GM12878 (cell line): ENCODE measurements around the gene NUAK2. TPM values are rescaled to one million over a fixed set of nuclear protein-coding genes. Genes with fewer than 3 reads are reported as not detected.

Source experiments
- ATAC-seq: fragments of 200-7000 bp; cut with Tn5 transposase; 3 replicates; pipeline ENCODE4 v1.9.1; 2020; ENCODE audit warnings: mild to moderate bottlenecking, moderate library complexity
- BruUV-seq: library from RNA; stranded (reverse); fragments of 400-500 nt; replicated peaks from 2 replicates; lab custom pipeline; 2021; lab: Mats Ljungman, UMichigan
- CTCF ChIA-PET: fragments of 300-600 bp; sonication (Branson Sonifier 250); formaldehyde crosslinking; extraction: SDS; loops from one replicate; lab custom pipeline; 2021; ENCODE audit warnings: inconsistent platforms; lab: Yijun Ruan, JAX
- POLR2A ChIA-PET: fragments of 350-600 bp; formaldehyde crosslinking; extraction: SDS; loops from one replicate; lab custom pipeline; 2021; ENCODE audit warnings: inconsistent platforms; lab: Charles Lee
- RAD21 ChIA-PET: fragments of 300-600 bp; sonication (Branson Sonifier 250); formaldehyde crosslinking; loops from one replicate; lab custom pipeline; 2023; ENCODE audit warnings: antibody characterized with exemption; ENCODE audit not compliant: unreplicated experiment; lab: Charles Lee
- SMC1A ChIA-PET: fragments of 300-600 bp; sonication (Branson Sonifier 250); formaldehyde crosslinking; loops from one replicate; lab custom pipeline; 2023; ENCODE audit not compliant: unreplicated experiment, uncharacterized antibody; lab: Charles Lee
- DNase-seq: peaks from one replicate; pipeline ENCODE4 v3.0.0-alpha.2; 2011; ENCODE audit warnings: low read depth, low spot score
- FAIRE-seq: peaks from 3 replicates; lab custom pipeline; 2011; peaks lifted over from hg19 to GRCh38; lab: Jason Lieb, UNC
- H2AFZ ChIP-seq: 2 replicates; pipeline ENCODE4 v1.6.0; 2011; ENCODE audit warnings: low read depth, low read length, control low read depth; ENCODE audit not compliant: control insufficient read depth
- H3K27ac ChIP-seq: 2 replicates; pipeline ENCODE4 v1.5.1; 2011; ENCODE audit warnings: control low read depth; ENCODE audit not compliant: control insufficient read depth, insufficient read depth
- H3K27me3 ChIP-seq, 2 experiments: replicated peaks in 1 of 2; 2 replicates each; pipeline versions ENCODE4 v1.6.0 to v1.6.1; 2011; ENCODE audit warnings: low read length in 1 of 2; ENCODE audit not compliant: control insufficient read depth in 2 of 2, insufficient read depth in 2 of 2
- H3K36me3 ChIP-seq, 2 experiments: 2 replicates each; pipeline ENCODE4 v1.5.1; 2011; ENCODE audit warnings: low read length in 1 of 2; ENCODE audit not compliant: control insufficient read depth in 2 of 2, insufficient read depth in 2 of 2
- H3K4me1 ChIP-seq: 2 replicates; pipeline ENCODE4 v1.6.1; 2011; ENCODE audit warnings: mild to moderate bottlenecking, low read length, moderate library complexity, mixed read lengths; ENCODE audit not compliant: control insufficient read depth, insufficient read depth
- H3K4me2 ChIP-seq: 2 replicates; pipeline ENCODE4 v1.6.0; 2011; ENCODE audit warnings: control low read depth; ENCODE audit not compliant: control insufficient read depth, insufficient read depth
- H3K4me3 ChIP-seq: fragments of 200-600 bp; sonication (generic); 2 replicates; pipeline ENCODE4 v1.5.1; 2016
- H3K79me2 ChIP-seq: 2 replicates; pipeline ENCODE4 v1.6.0; 2011; ENCODE audit warnings: low read length; ENCODE audit not compliant: control insufficient read depth, insufficient read depth
- H3K9ac ChIP-seq: 2 replicates; pipeline ENCODE4 v1.8.0; 2011; ENCODE audit warnings: low read length, control low read depth, mixed read lengths; ENCODE audit not compliant: control insufficient read depth, insufficient read depth
- H3K9me3 ChIP-seq: replicated peaks from 3 replicates; pipeline ENCODE4 v1.5.1; 2011; ENCODE audit warnings: mild to moderate bottlenecking, low read length; ENCODE audit not compliant: control insufficient read depth, insufficient read depth
- H4K20me1 ChIP-seq: 2 replicates; pipeline ENCODE4 v1.6.0; 2011; ENCODE audit not compliant: control insufficient read depth, insufficient read depth
- DPF2 ChIP-seq: fragments of 450-650 bp; IDR thresholded peaks from 2 replicates; pipeline ENCODE4 v1.6.1; 2017; ENCODE audit warnings: mild to moderate bottlenecking
- ESRRA ChIP-seq: IDR thresholded peaks from 2 replicates; pipeline ENCODE4 v1.6.1; 2012; ENCODE audit warnings: mild to moderate bottlenecking, low read length, improper control_type of control experiment
- HDGF ChIP-seq: fragments of 450-650 bp; IDR thresholded peaks from 2 replicates; pipeline ENCODE4 v1.6.1; 2016; ENCODE audit warnings: antibody characterized with exemption
- MTA3 ChIP-seq: IDR thresholded peaks from 2 replicates; pipeline ENCODE4 v1.6.1; 2012; ENCODE audit warnings: low read length, inconsistent platforms, borderline replicate concordance
- NBN ChIP-seq: fragments of 450-650 bp; IDR thresholded peaks from 2 replicates; pipeline ENCODE4 v1.6.1; 2016
- PML ChIP-seq: IDR thresholded peaks from 2 replicates; pipeline ENCODE4 v1.6.1; 2012; ENCODE audit warnings: low read length, inconsistent platforms
- RAD21 ChIP-seq: IDR thresholded peaks from 2 replicates; pipeline ENCODE4 v1.6.1; 2011; ENCODE audit warnings: mild to moderate bottlenecking, low read depth, low read length, moderate library complexity; ENCODE audit not compliant: insufficient read depth
- RAD51 ChIP-seq: fragments of 450-650 bp; IDR thresholded peaks from 2 replicates; pipeline ENCODE4 v1.6.1; 2016; ENCODE audit warnings: moderate library complexity, mild to moderate bottlenecking, inconsistent platforms
- RCOR1 ChIP-seq: conservative IDR thresholded peaks from 2 replicates; pipeline ENCODE4 v1.6.1; 2012; ENCODE audit warnings: low read depth, low read length, improper control_type of control experiment
- RELA ChIP-seq: fragments of 450-650 bp; IDR thresholded peaks from 2 replicates; pipeline ENCODE4 v1.8.0; 2014; ENCODE audit warnings: borderline replicate concordance; ENCODE audit not compliant: partially characterized antibody
- RFX5 ChIP-seq: IDR thresholded peaks from 2 replicates; pipeline ENCODE4 v1.6.1; 2011; ENCODE audit warnings: low read depth, low read length, improper control_type of control experiment
- RUNX3 ChIP-seq: IDR thresholded peaks from 2 replicates; pipeline ENCODE4 v1.6.1; 2012; ENCODE audit warnings: low read length, inconsistent platforms
- STAT3 ChIP-seq: IDR thresholded peaks from 2 replicates; pipeline ENCODE4 v1.6.1; 2011; ENCODE audit warnings: low read depth, low read length, improper control_type of control experiment
- SUZ12 ChIP-seq: fragments of 200-600 bp; sonication (generic); IDR thresholded peaks from one replicate; pipeline ENCODE4 v1.6.1; 2018; ENCODE audit warnings: antibody characterized with exemption, mild to moderate bottlenecking; ENCODE audit not compliant: unreplicated experiment
- ZSCAN29 ChIP-seq: fragments of 450-650 bp; IDR thresholded peaks from 2 replicates; pipeline ENCODE4 v1.6.1; 2017; ENCODE audit warnings: mild to moderate bottlenecking, moderate library complexity
- WGBS: methylation state at CpG from one replicate; pipeline ENCODE4 v1.1.6; 2016; ENCODE audit warnings: low lambda C conversion rate; ENCODE audit not compliant: insufficient replicate concordance, insufficient coverage; ENCODE audit errors: missing lambda C conversion rate; 5-methylcytosine and 5-hydroxymethylcytosine counted together
- in situ Hi-C: fragments of 300-500 bp; cut with MboI; formaldehyde crosslinking; loops from 9 replicates; pipeline ENCODE4 v1.14.3; 2018; ENCODE audit warnings: mixed read lengths
- intact Hi-C: fragments of 100-400 bp; cut with micrococcal nuclease; formaldehyde crosslinking; loops from one replicate; pipeline ENCODE4 v1.14.2; 2022; ENCODE audit not compliant: unreplicated experiment
- polyA plus RNA-seq, 11 experiments: library from polyadenylated mRNA; depleted of rRNA in 4 of 11; unstranded in 6 of 11; stranded (reverse) in 5 of 11; fragments of >200 nt; fragmentation: Nextera tagmentation in 4 of 11; fragmentation: Illumina TruSeq in 1 of 11; extraction: Ambion mirVana in 4 of 11; extraction: Trizol in 1 of 11; gene quantifications; 1 replicate in 1 of 11; 2 replicates in 10 of 11; pipeline versions ENCODE4 v1.2.1 to v1.2.3, GENCODE V29; 2011 to 2016; ENCODE audit warnings: inconsistent platforms in 2 of 11, missing spikeins in 2 of 11, low read depth in 1 of 11
- total RNA-seq, 4 experiments: library from RNA; depleted of rRNA in 3 of 4; stranded (reverse); fragments of >200 nt in 3 of 4; fragmentation: Illumina TruSeq in 1 of 4; extraction: Trizol in 1 of 4; gene quantifications; 2 replicates each; pipeline versions ENCODE4 v1.2.1 to v1.2.3, GENCODE V29; 2013 to 2021
- TF ChIP-seq, protein P1 (sequence below): fragments of 450-650 bp; IDR thresholded peaks from 2 replicates; pipeline ENCODE4 v1.6.1; 2017; ENCODE audit warnings: borderline replicate concordance
- TF ChIP-seq, protein P2 (sequence below): fragments of 450-650 bp; conservative IDR thresholded peaks from 2 replicates; pipeline ENCODE4 v1.6.1; 2017; ENCODE audit warnings: mild to moderate bottlenecking, moderate library complexity
- TF ChIP-seq, protein P3 (sequence below): fragments of 450-650 bp; IDR thresholded peaks from 2 replicates; pipeline ENCODE4 v1.6.1; 2014; ENCODE audit warnings: mild to moderate bottlenecking
- TF ChIP-seq, protein P4 (sequence below): IDR thresholded peaks from 2 replicates; pipeline ENCODE4 v1.6.1; 2012; ENCODE audit warnings: low read depth, low read length, improper control_type of control experiment

Gene NUAK2
- total and polyA plus RNA-seq, 10 of the 15 experiments (the other 5 are each of a cell fraction or from before 2014, with no cell fraction given): 0.27 to 3.0 (median 1.2) TPM

DNA sequence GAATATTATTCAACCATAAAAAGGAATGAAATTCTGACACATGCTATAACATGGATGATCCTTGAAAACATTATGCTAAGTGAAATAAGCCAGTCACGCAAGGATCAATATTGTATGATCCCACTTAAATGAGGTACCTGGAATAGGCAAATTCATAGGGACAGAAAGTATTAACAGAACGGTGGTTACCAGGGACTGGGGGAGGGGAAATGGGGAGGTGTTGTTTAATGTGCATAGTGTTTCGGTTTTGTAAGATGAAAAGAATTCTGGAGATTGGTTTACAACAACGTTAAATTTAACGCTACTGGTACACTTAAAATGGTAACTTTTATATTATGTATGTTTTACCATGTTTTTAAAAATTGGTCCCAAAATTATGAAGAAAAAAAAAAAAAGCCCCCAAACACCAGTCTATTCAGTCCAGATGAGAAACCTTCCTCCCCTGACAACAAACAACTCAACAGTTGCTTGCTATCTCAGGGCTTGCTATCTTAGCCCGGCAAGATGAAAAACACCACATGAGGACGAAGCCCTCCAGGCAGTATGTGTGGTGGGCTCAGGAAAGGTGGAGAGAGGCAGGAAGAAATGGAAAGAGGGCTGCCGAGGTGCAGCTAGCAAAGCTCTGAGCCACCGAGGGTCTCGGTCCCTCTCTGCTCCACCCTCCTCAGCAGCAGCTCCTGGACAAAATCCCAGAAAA, 8.5 kb downstream of the NUAK2 start:
- in situ Hi-C loops (no loop called here), intact Hi-C loops (loop anchor here (1.0 kb wide), 1 partner anchor 28 kb away; no protein-coding TSS in a partner anchor)
- ChIA-PET POLR2A (interaction anchor here (0.6 to 6.8 kb wide), 11 partner anchors 11 to 156 kb away, joined by 3 to 151 read pairs (median 4); no protein-coding TSS in a partner anchor), SMC1A (interaction anchor here (0.6 to 35.1 kb wide), 7 partner anchors 12 to 41 kb away, joined by 3 to 1445 read pairs (median 9); no protein-coding TSS in a partner anchor), CTCF (interaction anchor here (0.6 to 59.5 kb wide), 10 partner anchors 10 to 176 kb away, joined by 3 to 2333 read pairs (median 4); no protein-coding TSS in a partner anchor), RAD21 (interaction anchor here (0.6 to 23.9 kb wide), 15 partner anchors 9 to 192 kb away, joined by 3 to 892 read pairs (median 5); partner anchors contain the start of genes CDK18 and TMCC2)
- FAIRE-seq: no peak
- H4K20me1 ChIP-seq: no peaks in the 10 kb centered on the region; the same call in none of the 2 replicates
- no peaks in the 10 kb centered on the region; the same call in 2 of the 3 replicates for H3K9me3 ChIP-seq
- H3K79me2 ChIP-seq: no peaks in the 10 kb centered on the region
- H3K4me3 ChIP-seq: peak overlapping the region; percentile 35; the same call in 1 of the 2 replicates
- H3K27me3 ChIP-seq: no peaks in the 10 kb centered on the region; a peak in 1 of 4 replicates
- TSS peak; percentile 18 for BruUV-seq
- TF ChIP-seq RFX5 (no peak), RAD21 (no peak), SUZ12 (no peak), RUNX3 (0 out of 2 replicates have a peak, but pooled peaks have one; percentile 19), ZSCAN29 (no peak), HDGF (0 out of 2 replicates have a peak, but pooled peaks have one; percentile 56), NBN (0 out of 2 replicates have a peak, but pooled peaks have one; percentile 35), DPF2 (no peak), RELA (no peak), STAT3 (no peak), RCOR1 (no peak), RAD51 (no peak), ESRRA (no peak), MTA3 (peak; percentile 24; the same call in 1 of the 2 replicates), PML (peak; percentile 38; the same call in 1 of the 2 replicates)
- TF ChIP-seq, protein P1, sequence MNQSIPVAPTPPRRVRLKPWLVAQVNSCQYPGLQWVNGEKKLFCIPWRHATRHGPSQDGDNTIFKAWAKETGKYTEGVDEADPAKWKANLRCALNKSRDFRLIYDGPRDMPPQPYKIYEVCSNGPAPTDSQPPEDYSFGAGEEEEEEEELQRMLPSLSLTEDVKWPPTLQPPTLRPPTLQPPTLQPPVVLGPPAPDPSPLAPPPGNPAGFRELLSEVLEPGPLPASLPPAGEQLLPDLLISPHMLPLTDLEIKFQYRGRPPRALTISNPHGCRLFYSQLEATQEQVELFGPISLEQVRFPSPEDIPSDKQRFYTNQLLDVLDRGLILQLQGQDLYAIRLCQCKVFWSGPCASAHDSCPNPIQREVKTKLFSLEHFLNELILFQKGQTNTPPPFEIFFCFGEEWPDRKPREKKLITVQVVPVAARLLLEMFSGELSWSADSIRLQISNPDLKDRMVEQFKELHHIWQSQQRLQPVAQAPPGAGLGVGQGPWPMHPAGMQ: no peak
- TF ChIP-seq, protein P2, sequence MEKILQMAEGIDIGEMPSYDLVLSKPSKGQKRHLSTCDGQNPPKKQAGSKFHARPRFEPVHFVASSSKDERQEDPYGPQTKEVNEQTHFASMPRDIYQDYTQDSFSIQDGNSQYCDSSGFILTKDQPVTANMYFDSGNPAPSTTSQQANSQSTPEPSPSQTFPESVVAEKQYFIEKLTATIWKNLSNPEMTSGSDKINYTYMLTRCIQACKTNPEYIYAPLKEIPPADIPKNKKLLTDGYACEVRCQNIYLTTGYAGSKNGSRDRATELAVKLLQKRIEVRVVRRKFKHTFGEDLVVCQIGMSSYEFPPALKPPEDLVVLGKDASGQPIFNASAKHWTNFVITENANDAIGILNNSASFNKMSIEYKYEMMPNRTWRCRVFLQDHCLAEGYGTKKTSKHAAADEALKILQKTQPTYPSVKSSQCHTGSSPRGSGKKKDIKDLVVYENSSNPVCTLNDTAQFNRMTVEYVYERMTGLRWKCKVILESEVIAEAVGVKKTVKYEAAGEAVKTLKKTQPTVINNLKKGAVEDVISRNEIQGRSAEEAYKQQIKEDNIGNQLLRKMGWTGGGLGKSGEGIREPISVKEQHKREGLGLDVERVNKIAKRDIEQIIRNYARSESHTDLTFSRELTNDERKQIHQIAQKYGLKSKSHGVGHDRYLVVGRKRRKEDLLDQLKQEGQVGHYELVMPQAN: no peak
- TF ChIP-seq, protein P3, sequence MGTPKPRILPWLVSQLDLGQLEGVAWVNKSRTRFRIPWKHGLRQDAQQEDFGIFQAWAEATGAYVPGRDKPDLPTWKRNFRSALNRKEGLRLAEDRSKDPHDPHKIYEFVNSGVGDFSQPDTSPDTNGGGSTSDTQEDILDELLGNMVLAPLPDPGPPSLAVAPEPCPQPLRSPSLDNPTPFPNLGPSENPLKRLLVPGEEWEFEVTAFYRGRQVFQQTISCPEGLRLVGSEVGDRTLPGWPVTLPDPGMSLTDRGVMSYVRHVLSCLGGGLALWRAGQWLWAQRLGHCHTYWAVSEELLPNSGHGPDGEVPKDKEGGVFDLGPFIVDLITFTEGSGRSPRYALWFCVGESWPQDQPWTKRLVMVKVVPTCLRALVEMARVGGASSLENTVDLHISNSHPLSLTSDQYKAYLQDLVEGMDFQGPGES: peak; percentile 32; the same call in 1 of the 2 replicates
- TF ChIP-seq, protein P4, sequence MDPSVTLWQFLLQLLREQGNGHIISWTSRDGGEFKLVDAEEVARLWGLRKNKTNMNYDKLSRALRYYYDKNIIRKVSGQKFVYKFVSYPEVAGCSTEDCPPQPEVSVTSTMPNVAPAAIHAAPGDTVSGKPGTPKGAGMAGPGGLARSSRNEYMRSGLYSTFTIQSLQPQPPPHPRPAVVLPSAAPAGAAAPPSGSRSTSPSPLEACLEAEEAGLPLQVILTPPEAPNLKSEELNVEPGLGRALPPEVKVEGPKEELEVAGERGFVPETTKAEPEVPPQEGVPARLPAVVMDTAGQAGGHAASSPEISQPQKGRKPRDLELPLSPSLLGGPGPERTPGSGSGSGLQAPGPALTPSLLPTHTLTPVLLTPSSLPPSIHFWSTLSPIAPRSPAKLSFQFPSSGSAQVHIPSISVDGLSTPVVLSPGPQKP: no peak
- peaks cover 30% of the 10 kb centered on the region for H3K4me1 ChIP-seq
- H3K27ac ChIP-seq: no peak overlapping the region
- H2AFZ ChIP-seq: no peak overlapping the region; the same call in 1 of the 2 replicates
- 0 out of 2 replicates have a peak overlapping the region, but pooled peaks have one; percentile 22 for H3K9ac ChIP-seq
- ATAC-seq: no peak; the same call in 2 of the 3 replicates
- H3K4me2 ChIP-seq: peak overlapping the region; percentile 45; the same call in 1 of the 2 replicates
- DNase-seq: no peak
- H3K36me3 ChIP-seq: no peaks in the 10 kb centered on the region
- 8% methylated on average over 10 of the region's 10 CpGs for WGBS
